NK-92 treated with Interleukin-12 subunit alpha and Interleukin-12 subunit beta, amount 100 ng/mL, for 24 hours (cell line): ENCODE results near the gene ELFN1.

Experiments used
- DNase-seq: peaks from one replicate; lab custom pipeline; 2025; lab: John Stamatoyannopoulos, UW

ELFN1 gene

DNA sequence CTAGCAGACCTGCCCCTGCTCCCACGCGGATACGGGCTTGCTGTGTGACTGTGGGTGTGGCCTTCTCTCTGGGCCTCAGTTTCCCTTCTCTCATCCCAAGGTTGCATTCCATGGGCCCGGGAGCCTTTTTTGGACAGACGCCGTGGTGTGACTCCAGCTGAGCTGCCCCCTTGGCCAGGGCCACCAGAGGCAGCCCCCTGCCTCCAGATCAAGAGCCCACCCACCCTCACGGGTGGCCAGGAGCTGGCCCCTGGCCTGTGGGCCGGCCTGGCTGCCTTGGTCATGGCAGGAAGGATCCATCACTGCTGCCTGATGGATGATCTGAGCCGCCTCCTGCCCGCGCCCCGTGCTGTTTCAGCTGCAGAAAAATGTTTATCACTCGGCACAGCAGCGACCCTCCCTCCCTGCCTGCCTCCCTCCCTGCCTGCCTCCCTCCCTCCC lies 27.8 kb upstream of the ELFN1 start:
- no peak for DNase-seq

DNA sequence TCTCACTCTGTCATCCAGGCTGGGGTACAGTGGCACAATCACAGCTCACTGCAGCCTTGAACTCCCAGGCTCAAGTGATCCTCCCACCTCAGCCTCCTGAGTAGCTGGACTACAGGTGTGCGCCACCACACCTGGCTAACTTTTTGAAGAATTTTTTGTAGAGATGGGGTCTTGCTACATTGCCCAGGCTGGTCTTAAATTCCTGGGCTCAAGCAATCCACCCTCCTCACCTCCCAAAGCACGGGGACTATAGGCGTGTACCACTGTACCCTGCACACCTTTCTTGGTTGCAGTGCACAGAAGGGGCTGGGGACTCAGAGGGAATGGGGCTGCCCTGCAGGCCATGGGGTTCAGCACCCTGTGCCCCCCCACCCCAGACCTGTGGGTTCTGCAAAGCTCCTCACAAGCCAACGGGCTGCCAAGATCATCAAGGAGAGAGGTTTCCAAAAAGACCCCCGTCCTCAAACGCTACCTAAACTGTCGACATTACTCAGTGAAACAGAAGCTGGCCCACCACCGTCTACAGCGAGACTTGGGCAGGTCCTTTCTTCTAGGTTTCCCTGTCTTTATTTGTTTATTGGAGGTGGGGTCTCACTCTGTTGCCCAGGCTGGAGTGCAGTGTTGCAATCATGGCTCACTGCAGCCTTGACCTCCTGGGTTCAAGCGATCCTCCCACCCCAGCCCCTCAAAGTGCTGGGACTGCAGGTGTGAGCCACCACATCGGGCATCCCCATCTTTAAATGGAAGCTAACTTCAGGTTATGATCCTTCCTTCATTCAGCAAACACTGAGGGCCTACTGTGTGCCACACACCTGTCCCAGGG lies 26.6 kb upstream of the ELFN1 start:
- no peak for DNase-seq

DNA sequence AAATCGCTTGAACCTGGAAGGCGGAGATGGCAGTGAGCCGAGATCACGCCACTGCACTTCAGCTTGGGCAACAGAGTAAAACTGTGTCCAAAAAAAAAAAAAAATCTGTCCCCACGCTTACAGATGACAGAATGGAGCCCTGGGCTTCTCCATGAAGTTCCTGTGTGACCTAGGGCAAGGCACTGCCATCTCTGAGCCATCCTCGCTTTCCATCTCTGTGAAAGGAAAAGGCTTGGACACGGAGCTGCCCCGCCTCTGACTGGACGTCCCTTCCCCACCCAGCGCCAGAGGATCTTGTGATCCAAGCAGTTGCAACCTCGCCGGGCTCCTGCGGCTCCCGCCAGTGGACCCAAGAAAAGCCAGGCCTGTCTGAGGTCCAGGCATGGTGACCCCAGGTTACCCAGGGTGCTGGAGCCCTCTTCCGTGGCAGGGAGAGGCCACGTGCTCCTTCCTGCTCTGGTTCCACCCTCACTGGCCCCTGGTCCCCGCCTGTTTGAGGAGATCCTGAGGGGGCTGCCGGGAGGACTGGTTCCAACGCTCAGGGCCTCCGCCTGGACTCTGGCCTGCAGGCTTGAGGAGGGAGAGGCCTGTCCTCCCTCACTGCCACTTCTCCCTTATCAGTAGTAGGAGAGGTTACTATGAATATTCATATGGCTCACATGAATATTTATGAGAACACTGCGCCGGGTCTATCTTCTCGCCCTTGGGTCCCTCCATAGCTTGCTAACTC lies 25.6 kb upstream of the ELFN1 start:
- no peak for DNase-seq

DNA sequence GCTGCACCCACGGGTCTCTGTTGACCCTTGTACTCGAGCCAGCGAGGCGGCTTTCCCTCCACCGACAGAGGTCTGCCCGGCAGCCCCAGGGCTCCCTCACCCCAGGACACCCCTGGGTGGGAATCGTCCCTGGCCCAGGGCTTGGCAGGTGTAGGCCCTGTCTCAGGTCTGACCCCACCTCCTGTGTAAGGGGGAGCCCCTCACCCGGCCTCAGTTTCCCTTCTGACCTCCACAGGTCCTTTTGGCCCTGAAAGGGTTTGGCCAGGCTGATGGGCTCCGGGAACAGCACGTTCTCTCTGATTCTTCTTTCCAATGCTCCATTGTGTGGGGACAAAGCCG lies 25.0 kb upstream of the ELFN1 start:
- DNase-seq: no peak

DNA sequence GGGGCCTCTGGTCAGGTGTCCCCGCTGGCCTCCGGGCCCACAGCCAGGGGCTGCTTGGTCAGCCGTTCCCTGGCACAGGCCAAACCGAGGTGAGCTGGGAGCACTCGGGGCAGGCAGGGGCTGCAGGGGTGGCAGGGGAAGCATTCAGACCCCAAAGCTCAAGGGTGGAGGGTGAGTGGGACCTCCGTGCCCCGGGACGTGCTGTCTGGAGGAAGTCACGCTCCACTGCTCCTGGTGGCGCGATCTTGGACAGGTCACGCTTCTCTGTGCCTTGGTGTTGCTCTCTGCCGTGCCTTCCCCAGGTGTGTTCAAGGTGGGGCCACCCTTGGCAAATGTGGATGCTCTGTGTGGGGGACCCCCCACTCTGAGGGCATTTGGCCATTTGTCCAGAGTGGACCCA lies 24.6 kb upstream of the ELFN1 start:
- DNase-seq: no peak

DNA sequence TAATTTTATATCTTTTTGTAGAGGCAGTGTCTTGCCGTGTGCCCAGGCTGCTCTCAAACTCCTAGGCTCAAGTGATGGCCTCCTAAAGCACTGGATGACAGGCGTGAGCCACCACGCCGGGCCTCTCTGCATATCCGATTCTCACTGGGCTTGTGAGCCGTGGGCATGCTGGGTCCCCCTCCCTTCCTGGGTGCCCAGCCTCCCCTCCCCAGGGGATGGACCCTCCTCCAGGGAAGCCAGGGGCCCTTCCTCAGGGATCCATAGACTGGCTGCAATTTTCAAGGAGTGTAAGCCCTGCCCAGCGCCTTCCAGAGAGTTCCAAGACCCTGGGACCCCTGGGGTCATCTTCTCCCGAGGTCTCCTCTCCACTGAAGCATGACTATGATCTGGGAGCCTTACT lies 23.7 kb upstream of the ELFN1 start:
- no peak for DNase-seq

DNA sequence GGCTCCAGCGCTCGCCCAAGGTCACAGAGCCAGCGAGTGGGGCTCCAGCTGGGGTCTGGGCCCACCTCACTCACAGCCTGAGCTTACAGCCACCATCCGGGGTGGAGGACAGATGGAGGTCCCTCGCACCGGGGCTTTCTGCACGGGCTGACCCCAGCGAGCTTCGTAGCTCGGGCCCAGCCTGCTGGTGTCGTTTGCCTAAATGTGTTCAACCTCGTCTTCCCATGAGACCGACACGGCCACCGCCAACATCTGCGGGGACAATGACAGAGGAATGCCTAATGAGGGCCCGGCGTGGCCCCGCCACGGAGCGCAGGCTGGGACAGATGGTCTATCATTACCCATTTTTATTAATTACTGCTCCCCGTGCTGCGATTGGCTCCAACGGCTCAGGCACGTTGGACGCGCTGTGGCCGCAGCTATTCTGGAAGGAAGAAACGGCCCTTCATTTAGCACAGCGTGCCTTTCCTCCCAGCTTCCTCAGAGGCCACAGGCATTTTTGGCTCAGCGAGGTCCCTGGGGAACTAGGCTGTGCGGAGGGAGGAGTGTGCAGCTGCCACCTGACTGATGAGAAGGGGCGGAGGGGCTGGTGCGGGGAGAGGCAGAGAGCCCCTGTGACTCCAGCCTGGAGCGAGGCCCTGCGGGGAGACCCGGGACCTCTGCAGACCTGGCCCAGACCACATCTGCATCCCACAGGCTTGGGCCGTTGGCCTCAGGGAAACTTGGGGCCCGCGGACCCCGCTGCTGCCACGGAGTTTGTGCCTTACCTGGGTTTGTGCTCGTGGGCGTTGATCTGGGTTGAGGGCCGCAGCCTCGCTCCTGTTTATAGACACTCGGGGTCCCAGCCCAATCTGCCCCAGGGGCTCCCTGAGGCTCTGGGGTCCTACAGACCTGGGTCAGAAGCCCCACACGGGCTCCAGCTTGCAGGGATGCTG lies 22.9 kb upstream of the ELFN1 start:
- DNase-seq: no peak

DNA sequence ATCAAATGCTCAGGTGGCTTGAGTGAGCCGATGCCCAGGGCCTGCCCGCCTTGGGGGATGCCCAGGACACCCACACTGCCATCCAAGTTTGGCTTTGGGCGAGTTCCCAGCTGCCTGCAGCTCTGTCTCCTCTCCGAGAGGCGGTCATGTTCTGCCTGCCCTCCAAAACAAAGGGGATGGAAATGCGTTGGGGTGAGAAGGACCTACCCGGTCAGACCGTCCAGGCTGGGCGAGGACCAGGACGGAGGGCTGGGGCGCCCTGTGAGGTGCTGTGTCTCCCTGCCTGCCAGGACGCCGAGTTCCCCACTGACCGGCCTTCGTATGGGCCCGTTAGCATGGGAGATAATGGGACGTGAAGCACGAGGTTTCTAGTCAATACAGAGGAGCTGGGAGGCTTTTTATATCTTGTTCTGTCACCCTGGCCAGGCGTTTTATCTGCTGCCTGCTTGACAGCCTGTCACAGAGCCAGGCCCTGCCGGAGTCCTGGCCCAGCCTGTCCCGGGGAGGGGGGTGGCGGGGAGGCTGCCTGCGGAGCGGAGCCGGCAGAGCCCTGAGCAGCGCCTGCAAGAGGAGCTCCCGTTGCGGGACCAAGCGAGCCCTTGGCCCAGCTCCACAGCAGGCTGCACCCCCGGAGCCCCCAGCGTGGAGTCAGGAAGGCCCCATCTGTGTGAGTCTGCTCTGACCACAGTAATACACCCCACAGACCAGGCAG lies 22.0 kb upstream of the ELFN1 start:
- DNase-seq: no peak

DNA sequence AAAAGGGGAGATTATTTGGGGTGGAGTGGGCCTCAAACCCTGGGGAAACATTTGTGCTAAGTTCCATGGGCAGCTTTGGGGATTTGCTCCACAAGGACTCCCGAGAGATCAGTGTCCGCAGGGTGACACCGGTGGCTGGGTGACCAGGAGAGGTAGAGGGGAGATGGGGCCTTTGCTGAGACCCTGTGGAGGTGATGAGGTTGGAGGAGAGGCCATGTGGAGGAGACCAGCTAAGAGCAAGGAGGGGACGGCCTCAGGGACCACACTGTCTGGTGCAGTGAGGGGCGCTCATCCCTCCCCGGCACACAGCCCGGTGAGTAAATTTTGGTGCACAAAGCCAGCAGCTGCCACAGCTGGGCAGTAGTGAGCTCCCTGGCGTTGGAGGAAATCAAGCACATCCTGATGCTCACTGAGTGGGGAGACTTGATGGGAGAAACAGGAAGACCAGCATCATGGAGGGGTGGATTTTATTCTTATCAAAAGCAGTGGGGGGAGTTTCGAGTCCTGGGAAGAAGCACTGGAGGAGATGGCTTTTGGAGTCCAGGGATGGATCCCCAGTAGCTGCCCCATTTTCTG lies 20.2 kb upstream of the ELFN1 start:
- DNase-seq: no peak

DNA sequence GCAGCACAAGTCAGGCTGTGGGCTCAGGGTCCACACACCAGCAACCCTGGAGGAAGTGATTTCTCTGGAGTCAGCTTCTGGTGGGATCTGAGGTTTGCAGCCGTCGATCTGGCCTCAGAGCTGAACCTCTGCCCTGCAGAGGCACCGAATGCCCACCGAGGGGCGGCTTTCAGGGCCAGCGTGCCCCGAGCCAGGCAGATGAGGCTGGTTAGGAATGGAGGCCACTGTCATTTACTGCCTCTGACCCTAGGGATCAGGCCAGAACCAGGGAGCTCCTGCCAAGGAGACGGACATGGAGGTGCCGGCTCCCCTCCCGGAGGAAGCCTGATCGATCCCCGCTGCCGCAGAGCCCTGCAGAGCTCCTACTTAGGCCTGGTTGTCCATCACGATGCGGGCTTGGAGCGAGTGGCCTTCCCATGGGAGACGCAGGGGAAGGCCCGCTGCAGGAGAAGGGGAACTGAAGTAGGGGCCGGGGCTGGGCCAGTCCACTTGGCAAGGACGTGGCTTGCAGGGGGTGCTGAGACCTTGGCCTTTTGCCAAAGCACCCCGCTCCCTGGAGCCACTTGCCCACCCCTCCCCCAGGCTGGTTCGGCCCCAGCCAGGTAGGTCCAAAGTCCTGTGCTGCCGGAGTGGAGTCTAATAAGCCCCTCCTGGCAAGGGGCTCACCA lies 19.6 kb upstream of the ELFN1 start:
- DNase-seq: no peak

DNA sequence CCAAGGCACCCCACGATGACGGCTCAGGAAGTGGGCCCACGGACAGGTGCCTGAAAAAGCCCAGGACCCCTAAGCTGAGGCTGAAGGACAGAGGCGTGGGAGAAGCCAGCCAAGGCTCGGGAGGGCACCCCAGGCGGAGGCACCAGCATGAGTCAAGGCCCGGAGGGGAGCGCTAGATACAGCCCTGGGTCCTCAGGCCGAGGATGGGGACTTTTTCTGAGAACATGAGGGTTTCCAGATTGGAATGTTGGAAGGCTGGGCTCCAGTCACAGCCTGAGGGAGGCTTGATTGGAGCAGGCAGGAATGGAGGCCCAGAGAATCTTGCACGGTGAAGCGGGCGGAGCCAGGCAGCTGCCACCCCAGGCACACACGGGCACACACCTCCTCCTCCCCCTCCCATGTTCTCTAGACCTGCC lies 19.0 kb upstream of the ELFN1 start:
- DNase-seq: no peak

DNA sequence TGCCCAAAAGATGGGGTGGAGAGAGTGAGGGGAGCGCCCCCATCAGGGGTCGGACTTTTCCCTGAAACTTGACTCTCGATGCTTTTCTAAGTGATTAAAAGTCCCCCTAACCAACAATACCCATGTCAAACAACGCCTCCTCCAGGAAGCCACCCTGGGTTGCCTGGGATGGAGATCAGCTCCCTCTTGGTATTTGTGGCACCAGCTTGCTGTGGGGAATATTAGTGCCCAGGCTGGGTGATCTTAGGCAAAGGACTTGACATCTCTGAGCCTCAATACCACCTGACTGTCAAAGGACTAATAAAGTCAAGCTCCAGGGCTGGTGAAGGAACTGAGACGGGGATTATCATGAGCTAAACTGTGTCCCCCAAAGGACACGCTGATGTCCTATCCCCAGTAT lies 18.2 kb upstream of the ELFN1 start:
- no peak for DNase-seq

DNA sequence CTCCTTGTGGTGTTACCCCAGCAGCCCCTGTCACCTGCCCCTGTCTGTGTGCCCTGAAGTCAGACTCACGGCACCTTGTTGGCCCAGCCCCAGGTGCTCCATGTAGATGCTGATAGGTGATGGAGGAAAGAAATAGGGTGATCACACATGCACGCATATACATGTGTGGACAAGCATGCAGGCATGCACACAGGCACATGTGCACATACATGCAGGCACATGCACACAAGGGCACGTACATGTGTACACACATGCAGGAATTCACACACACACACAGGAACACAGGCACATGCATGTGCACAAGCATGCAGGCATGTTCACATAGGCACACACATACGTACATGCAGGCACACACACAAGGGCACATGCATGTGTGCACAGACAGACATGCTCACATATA lies 16.6 kb upstream of the ELFN1 start:
- DNase-seq: no peak

DNA sequence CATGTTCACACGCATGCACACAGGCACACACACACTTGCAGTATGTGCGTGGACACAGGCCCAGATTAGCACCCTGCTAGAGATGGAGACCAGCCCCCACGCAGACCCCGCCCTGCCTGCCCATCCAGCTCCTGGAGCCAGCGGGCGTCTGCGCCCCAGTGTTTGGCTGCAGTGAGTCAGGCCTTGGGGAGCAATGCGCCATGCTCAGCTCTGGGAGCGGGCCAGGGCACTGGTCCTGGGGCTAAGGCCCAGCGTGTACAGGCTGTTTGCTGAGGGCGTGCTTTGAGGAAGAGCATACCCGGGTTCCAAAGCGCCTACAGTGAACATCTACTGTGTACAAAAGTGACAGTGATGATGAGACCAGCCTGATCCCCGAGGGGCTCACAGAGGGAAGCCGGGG lies 16.0 kb upstream of the ELFN1 start:
- DNase-seq: no peak

DNA sequence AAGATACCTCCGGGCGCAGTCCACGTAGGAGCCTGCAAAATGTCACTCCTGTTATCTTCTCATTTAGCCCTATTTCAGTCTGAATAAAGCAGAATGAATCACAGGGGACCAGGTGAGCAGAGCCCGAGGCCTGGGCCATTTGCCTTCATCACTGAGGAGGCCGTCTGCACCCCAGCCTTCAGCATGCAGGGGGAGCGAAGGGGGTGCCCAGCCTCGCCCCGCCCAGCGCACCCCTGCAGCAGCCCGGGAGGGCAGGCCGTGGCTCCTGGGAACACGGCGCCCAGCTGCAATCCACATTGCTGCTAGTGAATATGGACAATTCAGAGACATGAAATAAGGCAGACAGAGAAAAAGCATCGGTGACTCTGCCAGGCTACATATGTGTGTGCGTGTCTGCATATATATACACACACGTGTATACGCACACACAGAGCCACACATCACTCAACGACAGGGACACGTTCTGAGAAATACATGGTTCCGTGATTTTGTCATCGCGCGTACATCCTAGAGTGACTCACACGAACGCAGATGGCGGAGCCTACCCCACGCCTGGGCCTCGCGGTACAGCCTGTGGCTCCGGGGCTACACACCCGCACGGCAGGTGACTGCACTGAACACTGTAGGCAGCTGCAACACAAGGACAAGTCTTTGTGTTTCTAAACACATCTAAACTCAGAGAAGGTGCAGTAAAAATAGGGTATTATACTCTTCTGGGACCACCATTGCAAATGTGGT lies 15.2 kb upstream of the ELFN1 start:
- no peak for DNase-seq

DNA sequence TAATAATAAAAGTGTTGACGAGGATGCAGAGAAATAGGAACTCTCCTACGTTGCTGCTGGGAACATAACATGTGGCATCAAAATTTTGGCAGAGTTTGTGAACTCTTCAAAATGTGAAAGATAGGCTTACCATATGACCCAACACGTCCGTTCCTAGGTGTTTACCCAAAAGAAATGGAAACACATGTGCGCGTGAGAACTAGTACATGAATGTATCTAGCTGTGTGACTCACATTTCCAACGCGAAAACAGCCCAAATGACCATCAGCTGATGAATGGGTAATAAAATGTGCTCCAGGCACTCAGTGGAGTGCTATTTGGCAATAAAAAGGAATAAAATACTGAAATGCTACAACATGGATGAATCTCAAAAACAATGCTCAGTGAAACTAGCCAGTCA lies 10.4 kb upstream of the ELFN1 start:
- DNase-seq: no peak

DNA sequence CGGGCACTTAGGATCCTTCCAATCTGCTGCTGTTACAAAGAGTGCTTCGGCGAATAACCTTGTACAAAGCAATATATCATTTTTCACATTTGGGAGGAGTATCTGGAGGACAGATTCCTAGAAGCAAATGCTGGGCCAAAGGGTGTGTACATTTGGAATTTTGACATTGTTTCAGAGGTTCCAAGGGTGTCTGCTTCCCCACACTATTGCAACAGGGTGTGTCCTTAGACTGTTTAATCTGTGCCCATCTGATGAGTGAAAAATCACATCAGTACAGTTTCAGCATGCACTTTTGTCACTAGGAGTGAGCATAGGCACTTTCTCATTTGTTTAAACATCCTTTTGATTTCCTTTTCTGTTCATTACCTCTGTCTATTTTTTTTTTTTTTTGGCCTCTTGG lies 8.6 kb upstream of the ELFN1 start:
- no peak for DNase-seq

DNA sequence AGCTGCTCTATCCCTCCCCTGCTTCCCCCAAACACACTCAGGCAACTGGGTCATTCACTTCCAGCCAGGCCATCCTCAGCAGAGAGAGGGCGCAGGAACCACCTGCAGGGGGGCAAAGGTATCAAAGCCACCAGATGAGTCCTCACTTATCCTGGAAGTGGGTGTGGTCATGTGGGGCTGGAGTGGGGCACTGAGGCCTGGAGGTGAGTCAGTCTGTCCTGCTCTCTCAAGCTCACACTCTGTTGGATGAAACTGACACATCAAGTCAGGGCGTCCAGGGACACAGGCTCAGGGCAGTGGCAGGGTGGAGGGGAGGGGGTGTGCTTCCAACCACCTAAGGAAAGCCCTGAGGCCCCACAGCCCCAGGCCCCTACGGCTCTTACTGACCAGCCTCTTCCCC lies 8.0 kb upstream of the ELFN1 start:
- DNase-seq: no peak

DNA sequence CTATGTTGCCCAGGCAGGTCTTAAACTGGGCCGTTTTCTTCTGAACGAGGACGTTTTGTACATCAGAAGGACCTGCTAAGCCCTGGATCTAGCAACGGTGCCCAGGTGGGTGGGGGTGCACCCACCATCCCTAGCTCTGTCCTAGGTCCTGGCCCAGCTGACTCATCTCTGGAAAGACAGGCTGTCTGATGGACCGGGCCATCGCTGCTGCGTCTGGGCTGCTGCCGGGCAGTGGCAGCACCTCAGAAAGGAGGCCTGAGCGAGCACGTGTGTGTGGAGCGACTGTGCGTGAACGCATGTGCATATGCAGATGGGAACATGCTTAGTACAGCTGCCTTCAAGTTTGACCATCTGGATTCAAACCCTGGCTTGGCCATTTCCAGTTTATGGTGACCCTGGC lies 7.3 kb upstream of the ELFN1 start:
- no peak for DNase-seq

DNA sequence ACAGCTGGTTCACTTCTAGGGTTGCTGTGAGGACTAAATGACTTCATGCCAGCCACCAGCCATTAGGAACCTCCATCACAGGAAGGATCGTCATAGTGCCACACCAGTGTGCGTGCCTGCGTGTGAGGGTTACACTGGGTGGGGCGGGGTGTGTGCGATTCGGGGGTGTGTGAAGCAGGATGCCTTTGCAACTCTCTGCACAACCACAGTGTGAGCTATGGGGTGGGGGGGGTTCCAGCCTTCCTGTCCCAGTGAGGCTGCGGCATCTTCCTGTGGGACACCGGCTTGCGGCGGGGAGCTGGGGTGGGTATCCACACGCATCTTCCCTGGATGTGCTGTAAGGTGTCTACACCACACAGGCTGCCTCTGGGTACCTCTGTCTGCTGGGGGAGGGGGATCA lies 6.9 kb upstream of the ELFN1 start:
- DNase-seq: no peak
